Suprapubic skin (tissue), 4 donors: ENCODE measurements around the gene PLOD1. TPM values are rescaled to one million over a fixed set of nuclear protein-coding genes. Genes with fewer than 3 reads are reported as not detected.
"Not testable (repeated sequence)": the region's sequence is repeated elsewhere in the genome, so short reads cannot be mapped to it uniquely, and the experiment has no call there.

Experiments used
- DNase-seq, 2 donors: peaks; one replicate each; pipeline ENCODE4 v3.0.0-alpha.2; 2019; ENCODE audit warnings: low spot score in 2 of 2
- H3K27ac ChIP-seq: fragments of 200-600 bp; sonication (generic); one replicate; pipeline ENCODE4 v1.5.1; 2019
- H3K27me3 ChIP-seq: fragments of 200-600 bp; sonication (generic); one replicate; pipeline ENCODE4 v1.5.1; 2019
- H3K36me3 ChIP-seq: fragments of 200-600 bp; sonication (generic); one replicate; pipeline ENCODE4 v1.5.1; 2019
- H3K4me1 ChIP-seq: fragments of 200-600 bp; sonication (generic); one replicate; pipeline ENCODE4 v1.5.1; 2019
- H3K4me3 ChIP-seq: fragments of 200-600 bp; sonication (generic); one replicate; pipeline ENCODE4 v1.5.1; 2019; ENCODE audit warnings: mild to moderate bottlenecking
- H3K9me3 ChIP-seq: fragments of 200-600 bp; sonication (generic); one replicate; pipeline ENCODE4 v1.5.1; 2019
- EP300 ChIP-seq: sonication (generic); formaldehyde crosslinking; IDR thresholded peaks from one replicate; pipeline ENCODE4 v1.6.1; 2017; ENCODE audit warnings: antibody characterized with exemption
- POLR2A ChIP-seq, 2 donors: fragments of 450-650 bp; IDR thresholded peaks; one replicate each; pipeline ENCODE4 v1.6.1; 2017; ENCODE audit warnings: antibody characterized with exemption in 2 of 2, mild to moderate bottlenecking in 2 of 2, moderate library complexity in 2 of 2
- POLR2AphosphoS5 ChIP-seq, 3 donors: sonication (generic); formaldehyde crosslinking; IDR thresholded peaks; one replicate each; pipeline ENCODE4 v1.6.1; 2017; ENCODE audit warnings: antibody characterized with exemption in 3 of 3
- WGBS: methylation state at CpG from one replicate; pipeline ENCODE4 v1.1.5; 2018; 5-methylcytosine and 5-hydroxymethylcytosine counted together
- total RNA-seq, 4 donors: library from RNA; depleted of rRNA; stranded (reverse); fragments of >200 nt; gene quantifications; one replicate each; pipeline ENCODE4 v1.1.0, GENCODE V29; 2016
- TF ChIP-seq, protein P1 (sequence below), 2 donors: fragments of 200-600 bp in 1 of 2; fragments of 450-650 bp in 1 of 2; sonication (generic) in 1 of 2; IDR thresholded peaks; one replicate each; pipeline ENCODE4 v1.5.1; 2016 to 2019; ENCODE audit warnings: antibody characterized with exemption in 2 of 2, mild to moderate bottlenecking in 1 of 2, moderate library complexity in 1 of 2

PLOD1 gene
- total RNA-seq, 4 donors from 2014 or later, result 26.7 to 47.6 (median 37.7) TPM

DNA sequence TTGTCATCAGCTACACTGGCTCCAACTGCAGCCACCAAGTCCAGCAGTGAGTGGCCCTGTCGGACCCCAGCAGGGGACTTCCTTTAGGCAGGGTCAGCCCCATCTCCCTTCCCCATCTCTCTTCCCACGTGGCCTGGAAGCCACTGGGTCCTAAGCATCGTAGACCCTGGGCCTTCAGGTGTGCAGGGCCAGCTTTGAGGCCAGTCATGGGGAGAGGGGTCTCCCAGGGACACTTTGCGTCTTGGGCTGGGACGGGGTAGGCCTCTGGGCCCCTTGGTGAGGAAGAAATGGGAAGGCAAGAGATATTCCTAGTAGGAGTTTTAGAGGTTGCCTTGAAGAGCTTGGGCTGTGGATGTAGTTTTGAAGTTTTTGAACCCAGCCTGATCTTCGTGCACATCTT lies 72.7 kb downstream of the PLOD1 start:
- no peaks in the 10 kb centered on the region for H3K9me3 ChIP-seq
- H3K27ac ChIP-seq, result no peak overlapping the region
- no peaks in the 10 kb centered on the region for H3K27me3 ChIP-seq
- no peak for TF ChIP-seq POLR2A (IDR thresholded peaks at IDR 0.05)
- no peak for DNase-seq
- peaks cover 98% of the 10 kb centered on the region for H3K36me3 ChIP-seq
- H3K4me3 ChIP-seq, result no peak overlapping the region
- WGBS, result 88% methylated on average over 3 of the region's 6 CpGs
- no peaks in the 10 kb centered on the region for H3K4me1 ChIP-seq

DNA sequence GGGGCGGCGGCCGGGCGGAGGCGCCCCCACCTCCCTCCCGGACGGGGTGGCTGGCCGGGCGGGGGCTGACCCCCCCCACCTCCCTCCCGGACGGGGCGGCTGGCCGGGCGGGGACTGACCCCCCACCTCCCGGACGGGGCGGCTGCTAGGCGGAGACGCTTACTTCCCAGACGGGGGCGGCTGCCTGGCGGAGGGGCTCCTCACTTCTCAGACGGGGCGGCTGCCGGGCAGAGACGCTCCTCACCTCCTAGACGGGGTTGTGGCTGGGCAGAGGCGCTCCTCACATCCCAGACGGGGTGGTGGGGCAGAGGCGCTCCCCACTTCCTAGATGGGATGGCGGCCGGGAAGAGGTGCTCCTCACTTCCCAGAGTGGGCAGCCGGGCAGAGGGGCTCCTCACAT lies 73.8 kb downstream of the PLOD1 start:
- DNase-seq, H3K27ac ChIP-seq, H3K4me3 ChIP-seq, H3K27me3 ChIP-seq, H3K9me3 ChIP-seq, H3K4me1 ChIP-seq: not testable (repeated sequence)
- 100% methylated on average over 1 of the region's 33 CpGs for WGBS
- H3K36me3 ChIP-seq, result peaks cover 94% of the 10 kb centered on the region

DNA sequence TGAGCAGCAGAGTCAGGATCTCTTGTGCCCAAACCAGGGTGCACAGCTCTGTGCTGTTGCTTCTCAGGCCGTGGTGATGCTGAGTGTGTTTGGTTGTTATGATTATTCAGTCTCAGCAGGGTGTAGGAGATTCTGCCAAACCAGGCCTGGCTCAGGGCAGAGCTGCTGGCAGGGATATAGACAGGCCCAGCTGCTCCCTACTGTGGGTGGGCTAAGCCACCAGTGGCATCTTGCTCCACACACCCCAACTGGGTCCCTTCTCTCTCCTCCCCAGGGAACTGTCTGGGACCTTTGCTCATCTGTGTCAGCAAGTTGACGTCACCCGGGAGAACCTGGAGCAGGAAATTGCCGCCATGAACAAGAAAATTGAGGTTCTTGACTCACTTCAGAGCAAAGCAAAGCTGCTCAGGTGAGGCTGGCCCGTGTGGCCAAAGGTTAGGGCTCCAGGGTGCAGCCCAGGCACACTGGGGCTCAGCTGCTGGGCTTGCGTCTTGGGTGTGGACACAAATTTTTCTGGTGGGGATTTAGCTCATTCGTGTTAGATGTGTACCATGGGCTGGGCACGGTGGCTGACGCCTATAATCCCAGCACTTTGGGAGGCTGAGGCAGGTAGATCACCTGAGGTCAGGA lies 74.9 kb downstream of the PLOD1 start:
- H3K27me3 ChIP-seq, result no peaks in the 10 kb centered on the region
- no peak overlapping the region for H3K4me3 ChIP-seq
- no peaks in the 10 kb centered on the region for H3K9me3 ChIP-seq
- no peak for TF ChIP-seq POLR2A (IDR thresholded peaks at IDR 0.05)
- TF ChIP-seq POLR2AphosphoS5 (IDR thresholded peaks at IDR 0.05), result no peak
- TF ChIP-seq, protein P1, sequence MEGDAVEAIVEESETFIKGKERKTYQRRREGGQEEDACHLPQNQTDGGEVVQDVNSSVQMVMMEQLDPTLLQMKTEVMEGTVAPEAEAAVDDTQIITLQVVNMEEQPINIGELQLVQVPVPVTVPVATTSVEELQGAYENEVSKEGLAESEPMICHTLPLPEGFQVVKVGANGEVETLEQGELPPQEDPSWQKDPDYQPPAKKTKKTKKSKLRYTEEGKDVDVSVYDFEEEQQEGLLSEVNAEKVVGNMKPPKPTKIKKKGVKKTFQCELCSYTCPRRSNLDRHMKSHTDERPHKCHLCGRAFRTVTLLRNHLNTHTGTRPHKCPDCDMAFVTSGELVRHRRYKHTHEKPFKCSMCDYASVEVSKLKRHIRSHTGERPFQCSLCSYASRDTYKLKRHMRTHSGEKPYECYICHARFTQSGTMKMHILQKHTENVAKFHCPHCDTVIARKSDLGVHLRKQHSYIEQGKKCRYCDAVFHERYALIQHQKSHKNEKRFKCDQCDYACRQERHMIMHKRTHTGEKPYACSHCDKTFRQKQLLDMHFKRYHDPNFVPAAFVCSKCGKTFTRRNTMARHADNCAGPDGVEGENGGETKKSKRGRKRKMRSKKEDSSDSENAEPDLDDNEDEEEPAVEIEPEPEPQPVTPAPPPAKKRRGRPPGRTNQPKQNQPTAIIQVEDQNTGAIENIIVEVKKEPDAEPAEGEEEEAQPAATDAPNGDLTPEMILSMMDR (IDR thresholded peaks at IDR 0.05), result no peak
- TF ChIP-seq EP300, result no peak
- no peak overlapping the region for H3K27ac ChIP-seq
- no peaks in the 10 kb centered on the region for H3K4me1 ChIP-seq
- DNase-seq, result no peak
- peaks cover 83% of the 10 kb centered on the region for H3K36me3 ChIP-seq
- WGBS, result 85% methylated on average over 4 of the region's 9 CpGs

DNA sequence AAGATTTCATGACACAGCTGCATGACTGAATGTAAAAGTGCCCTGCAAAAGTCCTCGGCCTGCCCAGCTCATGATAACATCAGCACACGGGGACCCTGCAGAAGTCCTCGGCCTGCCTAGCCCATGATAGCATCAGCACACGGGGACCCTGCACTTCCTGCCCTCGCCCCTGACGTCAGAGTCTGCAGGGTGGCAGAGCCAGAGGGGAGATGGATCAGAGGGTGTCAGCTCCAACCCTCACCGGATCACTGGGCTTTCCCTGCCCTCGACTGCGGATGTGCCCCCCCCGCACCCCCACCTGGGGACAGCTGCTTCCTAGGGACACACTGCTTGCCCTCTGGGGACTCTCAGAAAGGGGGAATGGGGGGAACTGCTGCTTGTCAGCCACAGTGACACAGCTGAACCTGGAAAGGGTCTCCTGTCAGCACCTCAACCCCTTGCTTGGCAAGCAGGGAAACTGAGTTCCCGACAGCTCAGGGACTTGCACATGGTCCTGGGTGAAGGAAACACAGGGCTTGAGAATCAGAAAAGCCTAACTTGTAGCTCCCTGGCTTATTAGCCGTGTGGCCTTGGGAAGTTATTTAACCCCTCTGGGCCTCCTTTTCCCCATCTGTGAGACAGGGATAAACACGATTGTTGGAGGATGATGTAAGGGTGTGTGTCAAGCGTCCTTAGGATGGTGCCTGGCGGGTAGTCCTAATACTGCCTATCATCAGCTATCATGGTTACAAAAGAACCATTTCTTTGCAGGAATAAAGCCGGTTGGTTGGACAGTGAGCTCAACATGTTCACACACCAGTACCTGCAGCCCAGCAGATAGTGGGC lies 76.4 kb downstream of the PLOD1 start:
- Histone ChIP-seq H3K4me1 (no peaks in the 10 kb centered on the region), H3K27me3 (no peaks in the 10 kb centered on the region), H3K36me3 (peaks cover 68% of the 10 kb centered on the region), H3K9me3 (no peaks in the 10 kb centered on the region), H3K4me3 (no peak overlapping the region), H3K27ac (no peak overlapping the region)
- TF ChIP-seq POLR2AphosphoS5 (IDR thresholded peaks at IDR 0.05), result no peak
- TF ChIP-seq POLR2A (IDR thresholded peaks at IDR 0.05), result no peak
- TF ChIP-seq EP300, result no peak
- TF ChIP-seq, protein P1 (IDR thresholded peaks at IDR 0.05), result no peak
- 84% methylated on average over 15 of the region's 16 CpGs for WGBS
- no peak for DNase-seq

DNA sequence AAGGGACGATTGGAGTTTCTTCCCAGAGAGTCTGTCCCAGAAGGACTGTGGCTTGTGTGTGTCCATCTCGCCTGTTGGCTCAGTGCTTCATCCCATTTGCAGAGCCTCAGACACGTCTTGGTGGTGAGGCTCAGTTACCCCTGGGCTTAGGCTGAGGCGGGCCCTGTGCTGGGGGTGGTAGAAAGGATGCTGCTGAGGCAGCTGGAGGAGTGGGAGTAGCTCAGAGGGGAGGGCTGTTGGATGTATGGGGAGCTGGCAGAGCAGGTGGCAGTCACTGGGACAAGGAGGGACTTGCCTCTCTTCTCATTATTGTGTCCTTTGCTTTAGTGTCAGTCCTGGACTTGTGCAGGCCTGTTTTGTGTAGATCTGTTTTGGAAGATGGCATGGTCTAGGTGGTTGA lies 77.5 kb downstream of the PLOD1 start:
- Histone ChIP-seq H3K27ac (no peak overlapping the region), H3K9me3 (no peaks in the 10 kb centered on the region), H3K27me3 (no peaks in the 10 kb centered on the region), H3K36me3 (peaks cover 57% of the 10 kb centered on the region), H3K4me3 (no peak overlapping the region), H3K4me1 (no peaks in the 10 kb centered on the region)
- TF ChIP-seq POLR2AphosphoS5 (IDR thresholded peaks at IDR 0.05) (no peak), POLR2A (IDR thresholded peaks at IDR 0.05) (no peak), EP300 (no peak)
- TF ChIP-seq, protein P1 (IDR thresholded peaks at IDR 0.05), result no peak
- DNase-seq, result no peak
- 95% methylated on average over 4 of the region's 4 CpGs for WGBS

DNA sequence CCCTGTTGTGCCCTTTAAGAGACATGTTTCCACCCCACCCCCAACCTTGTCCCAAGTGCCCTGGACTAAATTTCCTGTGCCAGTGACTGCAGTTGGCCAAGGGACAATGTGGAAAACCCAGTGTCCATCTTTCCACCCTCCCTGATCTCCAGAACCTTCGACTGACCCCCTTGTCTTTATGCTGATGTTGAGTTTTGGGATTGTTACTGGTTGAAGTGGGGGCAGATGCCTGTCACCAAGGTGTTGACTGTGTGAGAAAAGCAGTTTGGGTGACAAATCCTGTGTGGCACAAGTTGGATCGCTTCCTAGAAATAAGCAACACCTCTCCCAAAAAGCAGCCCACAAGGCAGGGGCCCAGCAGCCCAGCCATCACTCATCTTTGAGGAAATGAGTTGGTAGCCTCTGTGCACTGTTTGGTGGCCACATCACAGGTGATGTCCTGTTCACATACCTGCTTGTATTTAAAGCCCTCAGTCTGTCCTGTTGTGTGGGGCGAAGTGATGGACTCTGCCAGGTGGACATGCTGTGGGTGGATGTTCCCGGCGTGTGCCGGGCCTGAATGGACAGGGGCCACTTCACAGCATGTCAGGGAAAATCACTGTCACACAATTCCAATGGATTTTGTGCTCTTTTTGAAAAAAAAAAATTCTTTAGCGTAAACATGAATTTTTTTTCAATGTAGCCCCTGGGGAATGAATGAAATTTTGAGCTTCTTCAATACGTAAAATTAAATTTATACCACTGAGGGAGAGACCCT lies 78.2 kb downstream of the PLOD1 start:
- TF ChIP-seq, protein P1 (IDR thresholded peaks at IDR 0.05), result no peak
- TF ChIP-seq POLR2AphosphoS5 (IDR thresholded peaks at IDR 0.05), result no peak
- TF ChIP-seq POLR2A (IDR thresholded peaks at IDR 0.05), result no peak
- TF ChIP-seq EP300, result no peak
- Histone ChIP-seq H3K36me3 (peaks cover 50% of the 10 kb centered on the region), H3K27ac (no peak overlapping the region)

More for the DNA sequence above, 78.2 kb downstream of the PLOD1 start:
- Histone ChIP-seq H3K4me3 (no peak overlapping the region), H3K9me3 (no peaks in the 10 kb centered on the region), H3K4me1 (no peaks in the 10 kb centered on the region), H3K27me3 (no peaks in the 10 kb centered on the region)
- 88% methylated on average over 8 of the region's 8 CpGs for WGBS
- no peak for DNase-seq
